GM20000 (cell line): ENCODE results near the gene FHOD1.
A peak's percentile ranks its signal among the peaks of the same experiment; 100 is the strongest.

Source experiments
- DNase-seq: peaks from one replicate; pipeline ENCODE4 v3.0.0; 2012; ENCODE audit warnings: low spot score
- TF ChIP-seq, protein P1 (sequence below): IDR thresholded peaks from 2 replicates; pipeline ENCODE4 v1.5.1; 2012; ENCODE audit warnings: mild to moderate bottlenecking, control low read depth; ENCODE audit errors: extremely low read depth, missing control alignments

FHOD1 gene

DNA sequence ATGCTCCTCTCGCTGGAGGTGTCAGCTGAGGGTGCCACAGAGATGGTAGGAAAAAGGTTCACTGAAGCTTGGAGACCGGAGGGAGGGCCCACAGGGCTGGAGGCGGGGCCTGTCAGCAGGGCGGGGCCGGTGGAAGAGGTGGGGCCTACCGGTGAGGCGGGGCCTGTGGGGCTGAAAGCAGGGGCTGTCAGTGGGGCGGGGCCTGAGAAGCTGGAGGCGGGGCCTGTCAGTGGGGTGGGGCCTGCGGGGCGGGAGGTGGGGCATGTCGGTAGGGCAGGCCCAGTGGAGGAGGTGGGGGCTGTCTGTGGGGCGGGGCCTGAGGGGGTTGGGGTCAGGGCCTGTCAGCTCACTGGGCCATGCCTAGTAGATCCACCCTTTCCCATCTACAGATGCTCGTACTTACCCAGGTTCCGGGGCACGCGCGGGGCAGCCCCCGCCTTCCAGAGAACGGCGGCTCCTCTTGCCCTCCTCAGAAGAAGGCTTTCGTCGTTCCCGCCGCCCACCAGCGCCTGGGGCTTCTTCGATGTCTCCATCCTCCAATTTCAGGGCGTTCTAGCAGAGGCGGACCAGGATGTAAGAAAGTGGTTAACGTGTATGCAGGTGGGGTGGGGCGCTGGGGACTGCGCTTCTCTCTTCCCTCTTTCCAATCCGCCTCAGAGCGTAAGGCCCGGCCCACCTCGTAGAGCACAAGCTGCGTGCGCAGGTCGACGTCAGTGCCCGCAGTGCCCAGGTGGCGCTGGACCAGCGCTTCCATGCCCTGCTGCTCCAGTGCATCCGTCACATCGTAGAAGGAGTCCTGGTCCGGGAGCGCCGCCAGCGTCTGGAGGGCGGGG is 10.5 kb downstream of the FHOD1 start:
- peak; percentile 76 for DNase-seq
- TF ChIP-seq, protein P1, sequence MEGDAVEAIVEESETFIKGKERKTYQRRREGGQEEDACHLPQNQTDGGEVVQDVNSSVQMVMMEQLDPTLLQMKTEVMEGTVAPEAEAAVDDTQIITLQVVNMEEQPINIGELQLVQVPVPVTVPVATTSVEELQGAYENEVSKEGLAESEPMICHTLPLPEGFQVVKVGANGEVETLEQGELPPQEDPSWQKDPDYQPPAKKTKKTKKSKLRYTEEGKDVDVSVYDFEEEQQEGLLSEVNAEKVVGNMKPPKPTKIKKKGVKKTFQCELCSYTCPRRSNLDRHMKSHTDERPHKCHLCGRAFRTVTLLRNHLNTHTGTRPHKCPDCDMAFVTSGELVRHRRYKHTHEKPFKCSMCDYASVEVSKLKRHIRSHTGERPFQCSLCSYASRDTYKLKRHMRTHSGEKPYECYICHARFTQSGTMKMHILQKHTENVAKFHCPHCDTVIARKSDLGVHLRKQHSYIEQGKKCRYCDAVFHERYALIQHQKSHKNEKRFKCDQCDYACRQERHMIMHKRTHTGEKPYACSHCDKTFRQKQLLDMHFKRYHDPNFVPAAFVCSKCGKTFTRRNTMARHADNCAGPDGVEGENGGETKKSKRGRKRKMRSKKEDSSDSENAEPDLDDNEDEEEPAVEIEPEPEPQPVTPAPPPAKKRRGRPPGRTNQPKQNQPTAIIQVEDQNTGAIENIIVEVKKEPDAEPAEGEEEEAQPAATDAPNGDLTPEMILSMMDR = no peak

DNA sequence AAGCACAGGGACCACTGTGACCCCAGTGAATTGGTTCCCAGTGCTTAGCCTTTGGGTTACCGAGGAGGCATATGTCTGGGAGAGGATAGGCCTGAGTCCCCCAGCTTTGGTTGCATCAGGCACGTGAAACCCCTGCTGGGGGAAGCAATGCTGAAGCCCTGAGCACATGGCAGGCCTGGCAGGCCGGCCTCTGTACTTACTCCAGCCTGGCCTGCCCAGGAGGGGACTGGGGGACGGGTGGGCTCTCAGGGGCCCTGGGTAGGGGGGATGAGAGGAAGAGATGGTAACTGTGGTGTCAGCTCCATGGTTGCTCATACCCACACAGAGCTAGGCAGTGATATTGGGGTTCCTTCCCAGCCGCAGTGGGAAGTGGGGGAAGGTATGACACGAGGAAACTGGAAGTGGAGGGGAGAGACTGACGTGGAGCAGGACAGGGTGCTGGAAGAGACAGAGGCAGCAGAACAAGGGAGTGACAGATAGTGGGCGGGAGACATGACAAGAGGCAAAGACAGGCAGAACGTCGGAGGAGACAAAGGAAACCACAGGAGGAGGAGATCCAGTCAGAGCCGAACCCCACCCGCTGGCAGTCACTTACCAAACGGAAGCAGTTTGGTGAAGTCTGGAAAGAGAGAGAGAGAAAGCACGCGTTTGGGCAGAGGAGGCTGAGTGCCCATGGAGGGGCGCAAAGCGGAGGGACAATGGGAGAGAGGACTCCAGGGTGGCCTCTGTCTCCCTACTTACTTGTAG is 11.3 kb downstream of the FHOD1 start:
- TF ChIP-seq, protein P1 = no peak
- no peak for DNase-seq

DNA sequence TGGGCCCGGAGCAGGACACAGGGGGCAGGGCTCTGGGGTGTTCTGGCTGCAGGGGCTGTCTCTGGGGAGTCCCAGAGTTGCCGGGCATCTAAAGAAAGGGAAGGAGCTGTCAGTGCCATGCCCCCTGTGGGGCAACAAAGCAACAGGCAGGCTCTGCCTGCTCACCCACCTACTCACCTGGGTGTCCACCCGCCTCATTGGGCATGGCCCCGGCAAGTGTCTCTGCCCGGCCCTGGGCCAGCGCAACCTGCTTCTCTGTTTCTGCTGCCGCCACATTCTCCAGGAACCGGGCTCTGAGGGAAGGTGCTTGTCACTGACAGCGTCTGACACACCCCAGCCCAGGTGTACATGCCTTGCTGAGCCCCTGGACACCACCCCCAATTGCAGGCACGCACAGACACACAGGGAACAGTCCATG is 13.1 kb downstream of the FHOD1 start:
- no peak for DNase-seq
- TF ChIP-seq, protein P1 = no peak

DNA sequence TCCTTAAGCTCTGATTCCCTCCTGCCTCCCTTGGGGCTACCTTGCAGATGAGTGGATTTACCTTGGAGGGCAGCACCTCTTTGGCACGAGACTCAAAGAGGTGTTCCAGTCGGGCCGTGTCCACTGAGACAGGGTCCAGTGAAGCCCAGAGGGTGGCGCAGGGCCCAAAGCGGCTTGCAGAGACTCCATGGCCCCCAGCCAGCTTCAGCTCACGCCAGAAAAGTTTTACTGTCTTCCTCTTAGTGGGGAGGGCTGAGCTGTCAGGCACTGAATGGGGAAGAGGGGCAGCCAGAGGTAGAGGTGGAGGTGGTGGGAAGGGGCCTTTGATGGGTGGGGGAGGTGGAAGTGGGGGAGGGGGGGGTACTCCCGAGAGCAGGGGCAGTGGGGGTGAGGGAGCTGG is 13.7 kb downstream of the FHOD1 start:
- TF ChIP-seq, protein P1 = no peak
- DNase-seq = no peak

DNA sequence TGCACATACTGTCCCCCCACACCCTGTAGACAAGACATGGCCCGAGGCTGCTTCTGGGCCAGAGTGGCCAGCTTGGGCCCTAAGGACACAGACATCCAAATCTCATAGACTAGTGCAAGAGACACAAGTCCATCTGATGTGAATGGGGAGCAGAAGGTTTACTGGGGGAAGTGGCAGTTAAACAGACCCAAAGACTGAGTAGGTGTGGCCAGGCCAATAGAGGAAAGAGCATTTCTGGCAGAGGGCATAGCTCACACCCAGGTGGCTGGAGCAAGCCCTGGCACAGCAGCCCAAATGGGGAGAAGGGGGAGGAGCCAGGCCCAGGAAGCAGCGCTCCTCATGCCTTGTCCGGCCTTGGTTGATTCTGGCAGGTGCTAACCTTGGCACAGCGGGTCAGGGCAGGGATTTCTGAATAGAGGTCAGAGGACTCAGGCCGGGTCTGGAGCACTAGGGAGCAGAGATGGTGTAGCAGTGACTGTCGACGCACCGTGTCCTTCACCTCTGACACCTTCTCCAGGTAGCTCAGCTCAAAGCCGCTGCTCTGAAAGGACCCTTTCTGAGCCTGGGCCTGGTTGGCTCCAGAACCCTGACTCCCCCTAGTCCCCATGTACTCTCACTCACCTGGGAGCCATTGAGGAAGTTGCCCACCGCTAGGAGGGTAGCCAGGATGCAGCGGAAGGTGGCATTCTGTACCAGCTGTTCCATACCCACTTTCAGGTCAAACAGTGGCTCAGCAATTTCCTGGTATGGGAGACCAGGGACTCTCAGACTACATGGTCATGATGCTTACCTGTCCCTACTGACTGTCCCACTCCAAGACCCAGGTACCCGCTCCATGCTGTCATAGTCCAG is 16.2 kb downstream of the FHOD1 start:
- no peak for DNase-seq
- TF ChIP-seq, protein P1 = no peak

DNA sequence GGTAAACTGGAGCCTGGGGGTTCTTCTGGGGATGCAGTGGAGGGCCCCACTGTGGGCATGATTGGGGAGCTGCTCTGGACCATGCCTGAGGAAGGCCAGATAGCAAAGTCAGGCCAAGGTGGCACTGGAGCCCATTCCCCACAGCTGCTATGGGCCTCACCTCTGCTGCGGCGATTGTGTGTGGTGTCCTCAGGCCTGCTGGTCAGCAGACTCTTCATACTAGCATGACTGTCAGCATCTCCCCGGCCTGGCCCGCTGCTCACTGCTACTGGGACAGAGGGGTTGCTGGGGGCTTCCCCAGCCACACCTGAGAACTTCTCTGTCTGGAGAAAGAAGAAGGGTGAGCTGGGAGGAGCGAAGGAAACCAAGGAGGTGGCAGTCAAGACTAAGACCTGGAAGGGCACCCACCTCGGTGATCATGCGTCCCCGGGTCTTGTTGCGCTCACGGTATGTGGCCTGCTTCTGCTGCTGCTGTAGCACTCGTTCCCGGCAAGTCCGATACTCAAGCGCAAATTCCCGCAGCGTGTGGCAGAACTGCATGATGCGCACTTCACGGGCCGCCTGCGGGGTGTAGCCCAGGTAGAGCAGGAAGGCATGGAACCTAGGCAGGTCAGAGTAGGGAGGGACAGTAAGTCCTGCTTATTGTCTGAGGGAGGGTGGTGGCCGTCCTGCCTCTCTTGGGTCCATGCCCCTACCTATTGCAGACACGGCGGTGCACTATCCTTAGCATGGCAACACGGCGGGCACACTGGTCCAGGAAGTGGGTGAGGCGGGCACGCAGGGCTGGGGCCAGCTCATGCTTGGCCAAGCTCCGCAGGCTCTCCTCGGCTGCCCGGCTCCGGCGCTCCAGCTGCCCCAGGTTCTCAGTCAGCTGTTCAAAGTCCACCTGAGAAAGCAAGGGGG is 17.1 kb downstream of the FHOD1 start:
- TF ChIP-seq, protein P1 = no peak
- DNase-seq = no peak
